A549 (cell line): ENCODE results near the gene DOCK10. TPM values are rescaled to one million over a fixed set of nuclear protein-coding genes. Genes with fewer than 3 reads are reported as not detected.

Source experiments
- ATAC-seq, 2 experiments: fragments of 200-7000 bp in 1 of 2; fragments of >200 bp in 1 of 2; cut with Nextera tagmentation in 1 of 2; cut with Tn5 transposase in 1 of 2; 3 replicates each; pipeline versions ENCODE4 v1.8.0 to v1.9.1; 2018 to 2020; ENCODE audit warnings: mild to moderate bottlenecking in 1 of 2, moderate library complexity in 1 of 2
- CTCF ChIA-PET: fragments of 300-600 bp; sonication (Branson Sonifier 250); formaldehyde crosslinking; extraction: SDS; loops from one replicate; lab custom pipeline; 2021; ENCODE audit warnings: antibody characterized with exemption, inconsistent platforms; lab: Yijun Ruan, JAX
- POLR2A ChIA-PET: fragments of 350-600 bp; formaldehyde crosslinking; extraction: SDS; loops from one replicate; lab custom pipeline; 2021; ENCODE audit warnings: antibody characterized with exemption, inconsistent platforms; lab: Yijun Ruan, JAX
- DNase-seq, 2 experiments: peaks; one replicate each; pipeline versions ENCODE4 v3.0.0 to v3.0.0-alpha.2; 2011 to 2016; ENCODE audit warnings: low read depth in 1 of 2, low spot score in 1 of 2
- FAIRE-seq: peaks from 2 replicates; lab custom pipeline; 2011; peaks lifted over from hg19 to GRCh38; lab: Jason Lieb, UNC
- H3K27ac ChIP-seq, 2 experiments: fragments of >200 bp; sonication (Bioruptor Twin); formaldehyde crosslinking; 3 replicates each; pipeline ENCODE4 v1.5.1; 2016 to 2017
- H3K4me1 ChIP-seq: fragments of >200 bp; sonication (Bioruptor Twin); formaldehyde crosslinking; 3 replicates; pipeline ENCODE4 v1.6.1; 2016
- H3K4me2 ChIP-seq: fragments of >200 bp; sonication (Bioruptor Twin); formaldehyde crosslinking; 3 replicates; pipeline ENCODE4 v1.6.1; 2016
- H3K4me3 ChIP-seq: fragments of >200 bp; sonication (Bioruptor Twin); formaldehyde crosslinking; 3 replicates; pipeline ENCODE4 v1.5.1; 2016
- H3K9me3 ChIP-seq: fragments of >200 bp; sonication (Bioruptor Twin); formaldehyde crosslinking; 3 replicates; pipeline ENCODE4 v1.6.1; 2016
- BHLHE40 ChIP-seq: IDR thresholded peaks from 2 replicates; pipeline ENCODE4 v1.6.1; 2012; ENCODE audit warnings: low read depth, low read length, inconsistent platforms
- CBX2 ChIP-seq: fragments of 200-600 bp; sonication (generic); IDR thresholded peaks from 2 replicates; pipeline ENCODE4 v1.6.1; 2016; ENCODE audit warnings: low read depth, mild to moderate bottlenecking, borderline replicate concordance
- CBX8 ChIP-seq: fragments of 200-600 bp; sonication (generic); IDR thresholded peaks from 2 replicates; pipeline ENCODE4 v1.6.1; 2016
- CHD4 ChIP-seq: fragments of 200-600 bp; sonication (generic); IDR thresholded peaks from 2 replicates; pipeline ENCODE4 v1.6.1; 2016; ENCODE audit warnings: antibody characterized with exemption, mild to moderate bottlenecking, borderline replicate concordance
- CTCF ChIP-seq: fragments of >200 bp; sonication (Bioruptor Twin); formaldehyde crosslinking; IDR thresholded peaks from 3 replicates; pipeline ENCODE4 v1.5.1; 2016
- E2F6 ChIP-seq: IDR thresholded peaks from 2 replicates; pipeline ENCODE4 v1.6.1; 2012; ENCODE audit warnings: low read depth, borderline replicate concordance
- EHF ChIP-seq: fragments of 250-450 bp; sonication (Bioruptor Pico); IDR thresholded peaks from 2 replicates; pipeline ENCODE4 v1.5.0; 2020; ENCODE audit warnings: mild to moderate bottlenecking
- EHMT2 ChIP-seq: fragments of 200-600 bp; sonication (generic); IDR thresholded peaks from 2 replicates; pipeline ENCODE4 v1.6.1; 2016; ENCODE audit warnings: antibody characterized with exemption, low read depth, mild to moderate bottlenecking, moderate library complexity
- ELK1 ChIP-seq: fragments of 150-350 bp; IDR thresholded peaks from 2 replicates; pipeline ENCODE4 v1.6.1; 2014; ENCODE audit warnings: low read depth, mild to moderate bottlenecking, low read length
- EP300 ChIP-seq, 2 experiments: fragments of >200 bp; sonication (Bioruptor Twin); formaldehyde crosslinking; IDR thresholded peaks; 2 replicates in 1 of 2; 3 replicates in 1 of 2; pipeline ENCODE4 v1.6.1; 2016 to 2017
- ESRRA ChIP-seq: fragments of 150-350 bp; IDR thresholded peaks from 2 replicates; pipeline ENCODE4 v1.6.1; 2014; ENCODE audit warnings: mild to moderate bottlenecking, low read length, borderline replicate concordance
- FOSL2 ChIP-seq, 2 experiments: fragments of 450-650 bp in 1 of 2; fragments of >200 bp in 1 of 2; sonication (Bioruptor Twin) in 1 of 2; formaldehyde crosslinking; IDR thresholded peaks; 2 replicates each; pipeline versions ENCODE4 v1.5.0 to v1.6.1; 2016 to 2020; ENCODE audit warnings: mild to moderate bottlenecking in 1 of 2, moderate library complexity in 1 of 2
- GATA3 ChIP-seq: IDR thresholded peaks from 2 replicates; pipeline ENCODE4 v1.6.1; 2012; ENCODE audit warnings: borderline replicate concordance
- HMGXB4 ChIP-seq: fragments of 250-450 bp; sonication (Bioruptor Pico); IDR thresholded peaks from 2 replicates; pipeline ENCODE4 v1.5.0; 2021; ENCODE audit warnings: mild to moderate bottlenecking, moderate library complexity, borderline replicate concordance
- HOXB5 ChIP-seq: fragments of 250-450 bp; sonication (Bioruptor Pico); IDR thresholded peaks from 2 replicates; pipeline ENCODE4 v1.5.0; 2020; ENCODE audit warnings: mild to moderate bottlenecking, moderate library complexity
- JUNB ChIP-seq: fragments of >200 bp; sonication (Bioruptor Twin); formaldehyde crosslinking; IDR thresholded peaks from 2 replicates; pipeline ENCODE4 v1.6.1; 2016
- KDM5A ChIP-seq: fragments of 200-600 bp; sonication (generic); IDR thresholded peaks from 2 replicates; pipeline ENCODE4 v1.6.1; 2016; ENCODE audit warnings: antibody characterized with exemption, mild to moderate bottlenecking
- MAX ChIP-seq: IDR thresholded peaks from 2 replicates; pipeline ENCODE4 v1.6.1; 2012
- MAZ ChIP-seq: fragments of 150-350 bp; IDR thresholded peaks from 2 replicates; pipeline ENCODE4 v1.6.1; 2014; ENCODE audit warnings: antibody characterized with exemption, low read depth, low read length, borderline replicate concordance
- NFE2L2 ChIP-seq: fragments of 150-350 bp; conservative IDR thresholded peaks from 2 replicates; pipeline ENCODE4 v1.6.1; 2014; ENCODE audit warnings: low read length
- RARB ChIP-seq: fragments of 250-450 bp; sonication (Bioruptor Pico); IDR thresholded peaks from 2 replicates; pipeline ENCODE4 v1.8.0; 2021; ENCODE audit warnings: mild to moderate bottlenecking, moderate library complexity
- RNF2 ChIP-seq: fragments of 200-600 bp; sonication (generic); IDR thresholded peaks from 2 replicates; pipeline ENCODE4 v1.6.1; 2016; ENCODE audit warnings: low read depth, mild to moderate bottlenecking, antibody characterized with exemption, moderate library complexity, borderline replicate concordance
- TP53 ChIP-seq: fragments of 250-450 bp; sonication (Bioruptor Pico); IDR thresholded peaks from 2 replicates; pipeline ENCODE4 v1.5.0; 2021; ENCODE audit warnings: mild to moderate bottlenecking, moderate library complexity
- USF2 ChIP-seq: fragments of 450-650 bp; IDR thresholded peaks from 2 replicates; pipeline ENCODE4 v1.6.1; 2014; ENCODE audit warnings: antibody characterized with exemption
- ZC3H11A ChIP-seq: fragments of 450-650 bp; IDR thresholded peaks from 2 replicates; pipeline ENCODE4 v1.6.1; 2014; ENCODE audit warnings: antibody characterized with exemption, mild to moderate bottlenecking
- ZFP36 ChIP-seq: fragments of 450-650 bp; IDR thresholded peaks from 2 replicates; pipeline ENCODE4 v1.6.1; 2014; ENCODE audit warnings: borderline replicate concordance; ENCODE audit not compliant: partially characterized antibody
- ZNF302 ChIP-seq: fragments of 250-450 bp; sonication (Bioruptor Pico); IDR thresholded peaks from 2 replicates; pipeline ENCODE4 v1.9.0; 2021; ENCODE audit warnings: inconsistent platforms, mild to moderate bottlenecking, moderate library complexity
- ZSCAN20 ChIP-seq: fragments of 250-450 bp; sonication (Bioruptor Pico); IDR thresholded peaks from 2 replicates; pipeline ENCODE4 v1.8.0; 2022; ENCODE audit warnings: mild to moderate bottlenecking, moderate library complexity
- WGBS: methylation state at CpG from one replicate; pipeline ENCODE4 v1.1.6; 2017; ENCODE audit errors: missing lambda C conversion rate; 5-methylcytosine and 5-hydroxymethylcytosine counted together
- polyA plus RNA-seq, 4 experiments: library from polyadenylated mRNA; depleted of rRNA in 3 of 4; stranded (reverse); fragments of >200 nt; fragmentation: RNase III in 1 of 4; extraction: RNeasy Plus Mini Kit Qiagen cat#74134 plus additional on column Dnase treatment in 1 of 4; gene quantifications; 2 replicates in 3 of 4; 3 replicates in 1 of 4; pipeline ENCODE4 v1.2.3, GENCODE V29; 2011 to 2017

Gene DOCK10
- polyA plus RNA-seq, 2 of the 4 experiments (the other 2 are of a cell fraction): 43.0 to 45.3 TPM

GRCh38 chr2:224933431-224933830, 108.8 kb downstream of the DOCK10 start:
- Histone ChIP-seq H3K4me3 (no peak overlapping the region), H3K9me3 (no peaks in the 10 kb centered on the region), H3K27ac (no peak overlapping the region), H3K4me1 (no peaks in the 10 kb centered on the region), H3K4me2 (no peak overlapping the region)
- no peak for TF ChIP-seq ZC3H11A
- TF ChIP-seq TP53 (CRISPR knock-in tag): no peak
- TF ChIP-seq MAX: no peak
- TF ChIP-seq EHF (CRISPR knock-in tag): no peak
- TF ChIP-seq EP300 (IDR thresholded peaks at IDR 0.05): no peak
- TF ChIP-seq KDM5A: no peak
- no peak for TF ChIP-seq CBX8
- TF ChIP-seq RNF2: no peak
- TF ChIP-seq HMGXB4 (CRISPR knock-in tag): no peak
- TF ChIP-seq CTCF: no peak
- no peak for TF ChIP-seq MAZ
- TF ChIP-seq GATA3: no peak
- no peak for TF ChIP-seq FOSL2 (IDR thresholded peaks at IDR 0.05)
- no peak for TF ChIP-seq FOSL2 (CRISPR knock-in tag; IDR thresholded peaks at IDR 0.05)
- TF ChIP-seq ZFP36: no peak
- no peak for TF ChIP-seq NFE2L2
- TF ChIP-seq E2F6: no peak
- TF ChIP-seq EHMT2: no peak
- 92% methylated on average over 2 of the region's 2 CpGs for WGBS
- ATAC-seq (no peak), FAIRE-seq (no peak), DNase-seq (no peak)
- ChIA-PET POLR2A (no interaction called here), CTCF (interaction anchor here (0.8 kb wide), 1 partner anchor 84 kb away, joined by 4 read pairs; no protein-coding TSS in a partner anchor)

- TF ChIP-seq USF2 (no peak), ESRRA (no peak), HOXB5 (no peak), EHF (CRISPR knock-in tag) (no peak), BHLHE40 (no peak), ZNF302 (no peak), ZSCAN20 (CRISPR knock-in tag) (no peak), RARB (CRISPR knock-in tag) (no peak), ELK1 (no peak), JUNB (no peak), TP53 (CRISPR knock-in tag) (no peak), CHD4 (no peak), CBX2 (no peak)
- Histone ChIP-seq H3K27ac (no peak overlapping the region), H3K4me2 (no peak overlapping the region), H3K4me3 (no peak overlapping the region), H3K4me1 (peaks cover 6% of the 10 kb centered on the region), H3K9me3 (no peaks in the 10 kb centered on the region)
- ChIA-PET CTCF (interaction anchor here (1.0 kb wide), 1 partner anchor 77 kb away, joined by 3 read pairs; no protein-coding TSS in a partner anchor), POLR2A (no interaction called here)
- WGBS: 98% methylated on average over 3 of the region's 3 CpGs
- DNase-seq (no peak), FAIRE-seq (no peak), ATAC-seq (no peak)
These were observed 109.7 kb downstream of the DOCK10 start for GRCh38 chr2:224932522-224932921.
